KMS-11 (cell line): ENCODE data around the gene CDH19.

Experiments used
- H2AFZ ChIP-seq: fragments of 200-600 bp; sonication (generic); 2 replicates; pipeline ENCODE4 v1.6.1; 2016; ENCODE audit warnings: antibody characterized with exemption, mixed run types, low read depth
- H3K27ac ChIP-seq: fragments of 200-600 bp; sonication (generic); 2 replicates; pipeline ENCODE4 v1.6.1; 2016; ENCODE audit warnings: mild to moderate bottlenecking, mixed run types
- H3K27me3 ChIP-seq: fragments of 200-600 bp; sonication (generic); 2 replicates; pipeline ENCODE4 v1.6.1; 2017; ENCODE audit warnings: mild to moderate bottlenecking, low read depth, mixed run types, moderate library complexity; ENCODE audit not compliant: insufficient read depth
- H3K36me3 ChIP-seq: fragments of 200-600 bp; sonication (generic); 2 replicates; pipeline ENCODE4 v1.6.1; 2017; ENCODE audit warnings: mild to moderate bottlenecking, mixed run types; ENCODE audit not compliant: insufficient read depth
- H3K4me1 ChIP-seq: fragments of 200-600 bp; sonication (generic); 2 replicates; pipeline ENCODE4 v1.6.1; 2016; ENCODE audit warnings: mild to moderate bottlenecking, low read depth, mixed run types; ENCODE audit not compliant: poor library complexity, severe bottlenecking
- H3K4me2 ChIP-seq: fragments of 200-600 bp; sonication (generic); 2 replicates; pipeline ENCODE4 v1.7.0; 2016; ENCODE audit warnings: mild to moderate bottlenecking, mixed run types
- H3K4me3 ChIP-seq: fragments of 200-600 bp; sonication (generic); IDR thresholded peaks from 2 replicates; pipeline ENCODE4 v1.6.1; 2017; ENCODE audit warnings: low read depth, low read length, mixed read lengths; ENCODE audit not compliant: insufficient read depth
- H3K79me2 ChIP-seq: fragments of 200-600 bp; sonication (generic); 2 replicates; pipeline ENCODE4 v1.6.1; 2016; ENCODE audit warnings: low read depth, mixed run types; ENCODE audit not compliant: insufficient read depth
- H3K9ac ChIP-seq: fragments of 200-600 bp; sonication (generic); 2 replicates; pipeline ENCODE4 v1.6.1; 2016; ENCODE audit warnings: mild to moderate bottlenecking, mixed run types
- H4K20me1 ChIP-seq: fragments of 200-600 bp; sonication (generic); 2 replicates; pipeline ENCODE4 v1.6.1; 2016; ENCODE audit warnings: mild to moderate bottlenecking, mixed run types; ENCODE audit not compliant: insufficient read depth
- CTCF ChIP-seq: fragments of 200-600 bp; sonication (generic); conservative IDR thresholded peaks from 2 replicates; pipeline ENCODE4 v1.6.1; 2017; ENCODE audit warnings: low read depth, mild to moderate bottlenecking, antibody characterized with exemption, low read length, moderate library complexity, mixed read lengths

CDH19 gene

GRCh38 chr18:66616523-66616983 lies 12.7 kb upstream of the CDH19 start:
- H3K27me3 ChIP-seq: no peaks in the 10 kb centered on the region
- H3K27ac ChIP-seq: no peak overlapping the region
- TF ChIP-seq CTCF: peak; percentile 76
- H3K4me2 ChIP-seq: no peak overlapping the region
- no peaks in the 10 kb centered on the region for H3K4me1 ChIP-seq
- no peak overlapping the region for H3K9ac ChIP-seq
- H3K4me3 ChIP-seq: no peak overlapping the region
- H2AFZ ChIP-seq: no peak overlapping the region
- H3K36me3 ChIP-seq: no peaks in the 10 kb centered on the region
- H4K20me1 ChIP-seq: no peaks in the 10 kb centered on the region
- no peaks in the 10 kb centered on the region for H3K79me2 ChIP-seq

GRCh38 chr18:66615176-66615575 lies 11.3 kb upstream of the CDH19 start:
- H3K4me2 ChIP-seq: no peak overlapping the region
- H3K27me3 ChIP-seq: no peaks in the 10 kb centered on the region
- H3K27ac ChIP-seq: no peak overlapping the region
- no peak for TF ChIP-seq CTCF
- H3K4me3 ChIP-seq: no peak overlapping the region
- no peaks in the 10 kb centered on the region for H3K36me3 ChIP-seq
- no peaks in the 10 kb centered on the region for H3K4me1 ChIP-seq
- no peaks in the 10 kb centered on the region for H3K79me2 ChIP-seq
- H4K20me1 ChIP-seq: no peaks in the 10 kb centered on the region
- H3K9ac ChIP-seq: no peak overlapping the region
- H2AFZ ChIP-seq: no peak overlapping the region

- no peaks in the 10 kb centered on the region for H3K27me3 ChIP-seq
- no peak overlapping the region for H3K4me2 ChIP-seq
- TF ChIP-seq CTCF: no peak
- no peak overlapping the region for H3K4me3 ChIP-seq
- no peaks in the 10 kb centered on the region for H3K4me1 ChIP-seq
- no peaks in the 10 kb centered on the region for H3K79me2 ChIP-seq
- no peaks in the 10 kb centered on the region for H3K36me3 ChIP-seq
- no peak overlapping the region for H3K27ac ChIP-seq
- H2AFZ ChIP-seq: no peak overlapping the region
- H4K20me1 ChIP-seq: no peaks in the 10 kb centered on the region
- H3K9ac ChIP-seq: no peak overlapping the region
Measured at GRCh38 chr18:66607632-66608031, 3.7 kb upstream of the CDH19 start.

- Histone ChIP-seq H2AFZ (no peak overlapping the region), H4K20me1 (no peaks in the 10 kb centered on the region), H3K36me3 (no peaks in the 10 kb centered on the region), H3K4me2 (no peak overlapping the region), H3K79me2 (no peaks in the 10 kb centered on the region), H3K27ac (no peak overlapping the region), H3K4me1 (no peaks in the 10 kb centered on the region), H3K4me3 (no peak overlapping the region), H3K27me3 (no peaks in the 10 kb centered on the region), H3K9ac (no peak overlapping the region)
- no peak for TF ChIP-seq CTCF
Measured at GRCh38 chr18:66601649-66602048, 2.2 kb downstream of the CDH19 start.

- no peak overlapping the region for H3K9ac ChIP-seq
- H2AFZ ChIP-seq: no peak overlapping the region
- H4K20me1 ChIP-seq: no peaks in the 10 kb centered on the region
- no peaks in the 10 kb centered on the region for H3K27me3 ChIP-seq
- H3K36me3 ChIP-seq: no peaks in the 10 kb centered on the region
- H3K27ac ChIP-seq: no peak overlapping the region
- H3K4me1 ChIP-seq: no peaks in the 10 kb centered on the region
- H3K4me2 ChIP-seq: no peak overlapping the region
- H3K79me2 ChIP-seq: no peaks in the 10 kb centered on the region
- no peak overlapping the region for H3K4me3 ChIP-seq
- no peak for TF ChIP-seq CTCF
Measured at GRCh38 chr18:66599190-66599589, 4.7 kb downstream of the CDH19 start.
